Lung (tissue), 12 donors: Measurements from ENCODE around the gene HNRNPL. TPM values are rescaled to one million over a fixed set of nuclear protein-coding genes. Genes with fewer than 3 reads are reported as not detected.
"Not testable (repeated sequence)": the region's sequence is repeated elsewhere in the genome, so short reads cannot be mapped to it uniquely, and the experiment has no call there.

Experiments
- ATAC-seq: fragments of 200-7000 bp; cut with Tn5 transposase; one replicate; pipeline ENCODE4 v1.9.1; 2020; ENCODE audit warnings: moderate number of reproducible peaks; ENCODE audit not compliant: insufficient read depth, low FRiP score
- DNase-seq, 3 donors: peaks; one replicate each; pipeline ENCODE4 v3.0.0-alpha.2; 2013 to 2017
- H3K27ac ChIP-seq, 2 donors: one replicate each; pipeline ENCODE4 v1.5.1; 2013; ENCODE audit warnings: mild to moderate bottlenecking in 2 of 2, moderate library complexity in 2 of 2, control low read depth in 1 of 2, inconsistent platforms in 1 of 2, low read depth in 1 of 2, low read length in 1 of 2
- H3K27me3 ChIP-seq, 3 donors: one replicate each; pipeline ENCODE4 v1.5.1; 2013; ENCODE audit warnings: low read length in 2 of 3; ENCODE audit not compliant: control insufficient read depth in 3 of 3, insufficient read depth in 3 of 3
- H3K36me3 ChIP-seq, 4 donors: one replicate each; pipeline ENCODE4 v1.5.1; 2013; ENCODE audit warnings: low read length in 4 of 4, mild to moderate bottlenecking in 1 of 4, moderate library complexity in 1 of 4; ENCODE audit not compliant: control insufficient read depth in 4 of 4, insufficient read depth in 4 of 4
- H3K4me1 ChIP-seq, 5 donors: one replicate each; pipeline ENCODE4 v1.5.1; 2013; ENCODE audit warnings: low read length in 5 of 5, mild to moderate bottlenecking in 2 of 5, moderate library complexity in 1 of 5; ENCODE audit not compliant: control insufficient read depth in 5 of 5, insufficient read depth in 5 of 5
- H3K4me3 ChIP-seq: one replicate; pipeline ENCODE4 v1.5.1; 2013; ENCODE audit warnings: mild to moderate bottlenecking, control low read depth, moderate library complexity
- H3K9ac ChIP-seq, 2 donors: one replicate each; pipeline ENCODE4 v1.5.1; 2013; ENCODE audit warnings: low read length in 2 of 2, control low read depth in 1 of 2; ENCODE audit not compliant: insufficient read depth in 1 of 2
- H3K9me3 ChIP-seq, 4 donors: one replicate each; pipeline ENCODE4 v1.5.1; 2013; ENCODE audit warnings: low read length in 3 of 4, mild to moderate bottlenecking in 1 of 4, moderate library complexity in 1 of 4; ENCODE audit not compliant: control insufficient read depth in 4 of 4, insufficient read depth in 3 of 4
- WGBS, 2 donors: extraction: QIAGEN DNeasy Blood & Tissue Kit; methylation state at CpG; one replicate each; pipeline ENCODE4 v1.1.7; 2013; 5-methylcytosine and 5-hydroxymethylcytosine counted together
- polyA plus RNA-seq, 2 donors: library from polyadenylated mRNA; stranded (reverse); fragments of 200-250 nt; gene quantifications; one replicate each; pipeline ENCODE4 v1.2.1, GENCODE V29; 2013
- total RNA-seq, 2 donors: library from RNA; depleted of rRNA in 1 of 2; stranded (reverse); fragments of >200 nt in 1 of 2; gene quantifications; one replicate each; pipeline ENCODE4 v1.2.1, GENCODE V29; 2014 to 2021
- TF ChIP-seq, protein P1 (sequence below): IDR thresholded peaks from 2 replicates; pipeline ENCODE4 v1.5.1; 2012; ENCODE audit warnings: mild to moderate bottlenecking; ENCODE audit errors: control extremely low read depth, extremely low read depth
- donor health status: control.
- donor health status: control.
- donor health status: Bipolar disorder and iron deficiency.
- donor health status: healthy.
- donor health status: DM: yes; HTN: yes; CAD: no.

Gene HNRNPL
- total and polyA plus RNA-seq, 4 donors: 169 to 298 (median 209) TPM

DNA sequence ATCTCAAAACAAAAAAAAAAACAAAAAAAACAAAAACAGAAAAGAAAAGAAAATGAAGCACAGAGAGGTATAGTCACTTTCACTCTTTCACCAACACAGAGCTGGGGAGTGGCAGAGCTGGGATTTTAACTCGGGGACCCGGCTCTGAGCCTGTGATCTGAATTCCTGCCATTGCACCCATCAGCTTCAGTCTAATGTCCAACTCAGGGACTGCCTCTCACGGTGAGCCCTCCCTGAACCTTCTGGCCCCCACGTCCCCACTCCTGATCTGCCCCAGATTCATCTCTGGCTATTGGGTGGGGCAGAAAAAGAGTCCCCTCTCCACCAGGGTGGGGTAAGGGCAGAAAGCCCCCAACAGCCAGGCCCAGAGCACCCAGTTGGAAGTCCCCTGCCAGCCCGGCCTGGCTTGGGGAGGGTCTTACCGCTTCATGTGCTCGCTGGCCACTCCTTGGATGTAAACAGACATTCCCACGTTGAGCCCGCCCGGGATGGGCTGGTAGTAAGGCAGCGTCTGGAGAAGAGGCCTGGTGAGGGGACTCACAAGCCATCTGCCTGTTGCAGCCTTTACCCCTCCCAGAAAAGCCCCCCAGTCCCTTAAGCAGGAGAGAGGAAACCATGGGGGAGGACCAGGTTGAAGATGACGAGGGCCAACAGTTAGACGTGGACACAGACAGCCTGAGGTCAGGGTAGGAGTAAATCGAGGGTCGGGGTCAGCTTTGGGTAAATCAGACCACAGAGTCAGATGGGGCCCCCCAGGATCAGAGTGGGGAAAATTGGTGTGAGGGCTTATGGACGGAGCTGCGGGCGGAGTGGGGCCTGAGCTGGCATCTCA is 37.6 kb downstream of the HNRNPL start:
- Histone ChIP-seq H3K27me3 (no peaks in the 10 kb centered on the region), H3K27ac (no peak overlapping the region), H3K4me3 (no peak overlapping the region), H3K36me3 (peaks cover 4 to 24% (median 15%) of the 10 kb centered on the region in 4 donors), H3K9ac (no peak overlapping the region), H3K4me1 (peaks cover 0 to 2% (median 0%) of the 10 kb centered on the region in 5 donors), H3K9me3 (peaks cover 0 to 2% (median 0%) of the 10 kb centered on the region in 4 donors)
- ATAC-seq (no peak), DNase-seq (no peak)
- TF ChIP-seq, protein P1, sequence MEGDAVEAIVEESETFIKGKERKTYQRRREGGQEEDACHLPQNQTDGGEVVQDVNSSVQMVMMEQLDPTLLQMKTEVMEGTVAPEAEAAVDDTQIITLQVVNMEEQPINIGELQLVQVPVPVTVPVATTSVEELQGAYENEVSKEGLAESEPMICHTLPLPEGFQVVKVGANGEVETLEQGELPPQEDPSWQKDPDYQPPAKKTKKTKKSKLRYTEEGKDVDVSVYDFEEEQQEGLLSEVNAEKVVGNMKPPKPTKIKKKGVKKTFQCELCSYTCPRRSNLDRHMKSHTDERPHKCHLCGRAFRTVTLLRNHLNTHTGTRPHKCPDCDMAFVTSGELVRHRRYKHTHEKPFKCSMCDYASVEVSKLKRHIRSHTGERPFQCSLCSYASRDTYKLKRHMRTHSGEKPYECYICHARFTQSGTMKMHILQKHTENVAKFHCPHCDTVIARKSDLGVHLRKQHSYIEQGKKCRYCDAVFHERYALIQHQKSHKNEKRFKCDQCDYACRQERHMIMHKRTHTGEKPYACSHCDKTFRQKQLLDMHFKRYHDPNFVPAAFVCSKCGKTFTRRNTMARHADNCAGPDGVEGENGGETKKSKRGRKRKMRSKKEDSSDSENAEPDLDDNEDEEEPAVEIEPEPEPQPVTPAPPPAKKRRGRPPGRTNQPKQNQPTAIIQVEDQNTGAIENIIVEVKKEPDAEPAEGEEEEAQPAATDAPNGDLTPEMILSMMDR: no peak
- WGBS, 2 donors: 86 to 88% methylated on average over 18 of the region's 18 CpGs

DNA sequence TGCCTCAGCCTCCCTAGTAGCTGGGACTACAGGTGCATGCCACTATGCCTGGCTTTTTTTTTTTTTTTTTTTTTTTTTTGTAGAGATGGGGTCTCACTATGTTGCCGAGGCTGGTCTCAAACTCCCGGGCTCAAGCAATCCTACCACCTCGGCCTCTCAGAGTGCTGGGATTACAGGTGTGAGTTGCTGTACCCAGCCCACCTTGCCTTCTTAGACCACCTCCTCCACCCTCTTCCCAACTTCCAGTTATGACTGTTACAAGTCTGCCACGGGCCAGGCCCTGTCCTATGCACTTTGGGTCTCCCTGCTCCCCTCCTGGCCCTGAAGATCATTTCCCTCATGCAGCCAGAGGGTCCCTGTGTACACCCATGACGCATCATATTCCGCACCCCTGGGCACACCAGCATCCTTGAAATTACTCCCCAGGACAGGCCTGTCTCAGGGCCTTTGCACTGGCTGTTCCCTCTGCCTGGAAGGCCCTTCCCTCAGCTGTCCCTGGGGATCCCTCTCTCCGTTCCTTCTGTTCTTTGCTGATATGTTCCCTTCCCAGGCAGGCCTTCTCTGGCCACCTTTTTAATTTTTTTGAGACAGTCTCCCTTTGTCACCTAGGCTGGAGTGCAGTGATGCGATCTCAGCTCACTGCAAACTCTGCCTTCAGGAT is 40.1 kb downstream of the HNRNPL start:
- no peak for DNase-seq
- Histone ChIP-seq H3K4me3 (no peak overlapping the region), H3K9ac (no peak overlapping the region), H3K27ac (no peak overlapping the region), H3K4me1 (peaks cover 0 to 7% (median 0%) of the 10 kb centered on the region in 5 donors), H3K27me3 (no peaks in the 10 kb centered on the region), H3K9me3 (no peaks in the 10 kb centered on the region), H3K36me3 (peaks cover 0 to under 1% (median 0%) of the 10 kb centered on the region in 4 donors)
- ATAC-seq: no peak
- WGBS, 2 donors: 95 to 97% methylated on average over 8 of the region's 8 CpGs
- TF ChIP-seq, protein P1: no peak

DNA sequence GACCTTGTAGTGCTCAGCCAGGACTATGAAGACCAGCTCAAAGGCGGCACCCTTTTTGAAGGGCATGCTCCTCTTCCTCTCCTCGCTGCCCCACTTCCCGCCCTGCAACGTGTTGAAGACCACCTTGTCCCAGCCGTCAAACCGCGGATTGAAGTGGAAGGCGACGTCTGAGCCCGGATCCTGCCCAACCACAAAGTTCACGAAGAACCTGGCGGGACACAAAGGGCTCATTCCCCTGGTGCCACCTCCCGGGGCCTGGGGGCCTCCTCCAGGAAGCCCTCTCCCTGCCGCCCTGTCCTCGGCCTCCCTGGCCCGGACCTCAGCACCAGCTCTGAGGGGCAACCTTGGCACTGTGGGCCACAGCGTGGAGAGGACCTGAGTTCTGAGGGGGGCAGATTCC is 41.0 kb downstream of the HNRNPL start:
- WGBS, 2 donors: 92 to 95% methylated on average over 17 of the region's 17 CpGs
- no peak overlapping the region for H3K9ac ChIP-seq
- TF ChIP-seq, protein P1: no peak
- no peak for DNase-seq
- H3K4me3 ChIP-seq: no peak overlapping the region
- H3K4me1 ChIP-seq: peaks cover 0 to 7% (median 0%) of the 10 kb centered on the region in 5 donors
- H3K36me3 ChIP-seq: no peaks in the 10 kb centered on the region
- no peaks in the 10 kb centered on the region for H3K9me3 ChIP-seq
- no peak overlapping the region for H3K27ac ChIP-seq
- no peaks in the 10 kb centered on the region for H3K27me3 ChIP-seq
- ATAC-seq: no peak

DNA sequence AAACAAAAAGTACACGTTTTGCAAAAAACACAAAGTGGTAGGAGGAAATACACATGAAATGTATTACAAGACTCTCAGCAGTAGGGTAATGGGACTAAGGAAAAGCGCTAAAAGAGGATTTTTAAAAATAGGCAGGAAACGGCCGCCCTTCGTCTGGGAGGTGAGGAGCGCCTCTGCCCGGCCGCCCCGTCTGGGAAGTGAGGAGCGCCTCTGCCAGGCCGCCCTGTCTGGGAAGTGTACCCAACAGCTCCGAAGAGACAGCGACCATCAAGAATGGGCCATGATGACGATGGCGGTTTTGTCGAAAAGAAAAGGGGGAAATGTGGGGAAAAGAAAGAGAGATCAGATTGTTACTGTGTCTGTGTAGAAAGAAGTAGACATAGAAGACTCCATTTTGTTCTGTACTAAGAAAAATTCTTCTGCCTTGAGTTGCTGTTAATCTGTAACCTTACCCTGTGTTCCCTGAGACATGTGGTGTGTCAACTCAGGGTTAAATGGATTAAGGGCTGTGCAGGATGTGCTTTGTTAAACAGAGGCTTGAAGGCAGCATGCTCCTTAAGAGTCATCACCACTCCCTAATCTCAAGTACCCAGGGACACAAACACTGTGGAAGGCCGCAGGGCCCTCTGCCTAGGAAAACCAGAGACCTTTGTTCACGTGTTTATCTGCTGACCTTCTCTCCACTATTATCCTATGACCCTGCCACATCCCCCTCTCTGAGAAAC is 42.2 kb downstream of the HNRNPL start:
- H3K4me1 ChIP-seq, H3K4me3 ChIP-seq, H3K9me3 ChIP-seq, ATAC-seq, H3K27me3 ChIP-seq, H3K9ac ChIP-seq, DNase-seq, H3K27ac ChIP-seq, H3K36me3 ChIP-seq: not testable (repeated sequence)
- WGBS, 2 donors: 77 to 81% methylated on average over 13 to 15 of the region's 18 CpGs
